ENCODE data around the gene NRXN3.

DNA sequence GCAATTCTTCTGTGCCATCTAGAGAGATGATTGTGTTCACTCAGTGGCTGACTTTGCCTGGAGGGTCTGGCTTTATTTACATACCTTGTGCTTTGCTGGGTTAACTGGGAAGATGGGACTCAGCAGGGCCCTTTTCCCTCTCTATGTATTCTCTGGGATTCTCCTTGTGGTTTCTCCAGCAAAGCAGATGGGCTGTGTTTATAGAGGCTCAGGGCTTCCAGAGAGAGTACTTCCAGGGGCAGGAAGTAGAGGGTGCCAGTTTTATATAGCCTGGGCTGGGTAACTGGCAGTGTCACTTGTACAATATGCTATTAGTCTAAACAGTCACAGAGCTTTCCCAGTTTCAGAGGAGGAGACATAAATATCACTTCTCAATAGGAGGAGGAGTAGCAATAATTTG is 1531.2 kb downstream of the NRXN3 start:
- no peak for TF ChIP-seq USF1 (IDR thresholded peaks at IDR 0.05; ENCODE audit: borderline replicate concordance, low read depth)
- TF ChIP-seq, protein P1, sequence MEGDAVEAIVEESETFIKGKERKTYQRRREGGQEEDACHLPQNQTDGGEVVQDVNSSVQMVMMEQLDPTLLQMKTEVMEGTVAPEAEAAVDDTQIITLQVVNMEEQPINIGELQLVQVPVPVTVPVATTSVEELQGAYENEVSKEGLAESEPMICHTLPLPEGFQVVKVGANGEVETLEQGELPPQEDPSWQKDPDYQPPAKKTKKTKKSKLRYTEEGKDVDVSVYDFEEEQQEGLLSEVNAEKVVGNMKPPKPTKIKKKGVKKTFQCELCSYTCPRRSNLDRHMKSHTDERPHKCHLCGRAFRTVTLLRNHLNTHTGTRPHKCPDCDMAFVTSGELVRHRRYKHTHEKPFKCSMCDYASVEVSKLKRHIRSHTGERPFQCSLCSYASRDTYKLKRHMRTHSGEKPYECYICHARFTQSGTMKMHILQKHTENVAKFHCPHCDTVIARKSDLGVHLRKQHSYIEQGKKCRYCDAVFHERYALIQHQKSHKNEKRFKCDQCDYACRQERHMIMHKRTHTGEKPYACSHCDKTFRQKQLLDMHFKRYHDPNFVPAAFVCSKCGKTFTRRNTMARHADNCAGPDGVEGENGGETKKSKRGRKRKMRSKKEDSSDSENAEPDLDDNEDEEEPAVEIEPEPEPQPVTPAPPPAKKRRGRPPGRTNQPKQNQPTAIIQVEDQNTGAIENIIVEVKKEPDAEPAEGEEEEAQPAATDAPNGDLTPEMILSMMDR (IDR thresholded peaks at IDR 0.05) = no peak
- no peak for TF ChIP-seq SMC3 (IDR thresholded peaks at IDR 0.05; ENCODE audit: low read depth, low read length)
- no peak for TF ChIP-seq YY1 (IDR thresholded peaks at IDR 0.05; ENCODE audit: low read depth)
- TF ChIP-seq, protein P2, sequence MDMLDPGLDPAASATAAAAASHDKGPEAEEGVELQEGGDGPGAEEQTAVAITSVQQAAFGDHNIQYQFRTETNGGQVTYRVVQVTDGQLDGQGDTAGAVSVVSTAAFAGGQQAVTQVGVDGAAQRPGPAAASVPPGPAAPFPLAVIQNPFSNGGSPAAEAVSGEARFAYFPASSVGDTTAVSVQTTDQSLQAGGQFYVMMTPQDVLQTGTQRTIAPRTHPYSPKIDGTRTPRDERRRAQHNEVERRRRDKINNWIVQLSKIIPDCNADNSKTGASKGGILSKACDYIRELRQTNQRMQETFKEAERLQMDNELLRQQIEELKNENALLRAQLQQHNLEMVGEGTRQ (IDR thresholded peaks at IDR 0.05; ENCODE audit: borderline replicate concordance, low read depth, low read length) = no peak
- no peak for TF ChIP-seq POLR2AphosphoS5 (IDR thresholded peaks at IDR 0.05; ENCODE audit: low read depth, low read length)

Data from SK-N-SH (cell line).